SKM-1 (cell line): ENCODE results near the gene KDM5A.
"Not testable (repeated sequence)": the region's sequence is repeated elsewhere in the genome, so short reads cannot be mapped to it uniquely, and the experiment has no call there.

ENCODE experiments used
- DNase-seq: peaks from one replicate; lab custom pipeline; 2025; ENCODE audit not compliant: unreplicated experiment; lab: John Stamatoyannopoulos, UW

The KDM5A gene

DNA sequence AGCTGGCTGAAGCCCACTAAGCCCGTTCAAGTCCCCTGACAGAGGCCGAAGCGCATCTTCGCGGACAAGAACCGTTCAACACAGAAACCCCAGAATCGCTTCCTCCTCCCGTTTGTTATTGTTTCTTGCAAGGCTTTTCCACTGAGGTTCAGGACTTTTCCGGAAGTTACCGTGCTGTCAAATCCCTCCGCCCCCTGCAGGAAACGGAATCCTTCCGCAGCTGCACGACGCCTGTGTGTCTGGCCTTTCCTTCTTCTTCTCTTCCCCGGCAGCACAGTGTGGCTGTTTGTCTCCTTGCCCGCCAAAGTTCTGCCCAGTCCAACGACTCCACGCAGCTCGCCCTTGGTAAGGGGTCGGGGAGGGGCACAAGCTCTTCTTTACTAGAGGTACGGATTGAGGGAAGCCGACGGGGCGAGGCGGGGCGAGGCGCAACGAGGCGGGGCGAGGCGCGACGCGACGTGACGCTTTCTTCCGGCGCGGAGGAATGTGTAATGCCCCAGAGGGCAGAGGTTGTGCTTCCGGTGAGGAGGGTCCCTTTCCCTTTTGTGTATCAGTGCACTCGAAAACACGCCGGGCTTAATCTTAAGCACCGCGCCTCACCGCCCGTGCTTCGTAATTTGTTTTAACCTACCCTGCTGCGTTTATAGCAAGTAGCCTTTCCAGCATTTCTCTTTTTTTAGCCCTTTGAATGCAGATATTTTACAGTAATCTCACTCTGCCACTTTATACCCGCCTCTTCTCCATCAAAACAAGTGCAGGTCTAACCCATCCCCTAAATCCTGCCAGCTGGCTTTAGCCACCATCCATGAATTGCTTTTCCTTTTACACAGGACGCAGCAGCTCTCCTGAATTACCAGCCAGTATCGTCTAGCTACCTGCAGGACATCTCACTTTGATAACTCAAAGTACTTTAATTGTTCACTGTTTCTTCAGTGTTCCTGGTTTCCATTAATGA is at the start of gene KDM5A:
TSS of gene KDM5A (minus strand) at position 179 of the 955 bp plus-strand sequence. CDS start 229 bp downstream, outside the sequence.
- no peak for DNase-seq

DNA sequence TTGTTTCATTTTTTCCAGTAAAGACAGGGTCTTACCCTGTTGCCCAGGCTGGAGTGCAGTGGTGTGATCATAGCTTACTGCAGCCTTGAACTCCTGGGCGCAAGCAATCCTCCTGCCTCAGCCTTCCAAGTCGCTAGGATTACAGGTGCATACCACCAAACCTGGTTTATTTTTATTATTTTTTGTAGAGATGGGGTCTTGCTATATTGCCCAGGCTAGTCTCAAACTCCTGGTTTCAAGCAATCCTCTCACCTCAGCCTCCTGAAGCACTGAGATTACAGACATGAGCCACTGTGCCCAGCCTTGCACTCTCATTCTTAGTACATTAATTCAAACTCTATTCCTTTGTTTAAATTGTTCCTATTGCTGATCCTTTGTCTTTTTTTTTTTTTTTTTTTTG is 46.6 kb upstream of the KDM5A start:
- not testable (repeated sequence) for DNase-seq

DNA sequence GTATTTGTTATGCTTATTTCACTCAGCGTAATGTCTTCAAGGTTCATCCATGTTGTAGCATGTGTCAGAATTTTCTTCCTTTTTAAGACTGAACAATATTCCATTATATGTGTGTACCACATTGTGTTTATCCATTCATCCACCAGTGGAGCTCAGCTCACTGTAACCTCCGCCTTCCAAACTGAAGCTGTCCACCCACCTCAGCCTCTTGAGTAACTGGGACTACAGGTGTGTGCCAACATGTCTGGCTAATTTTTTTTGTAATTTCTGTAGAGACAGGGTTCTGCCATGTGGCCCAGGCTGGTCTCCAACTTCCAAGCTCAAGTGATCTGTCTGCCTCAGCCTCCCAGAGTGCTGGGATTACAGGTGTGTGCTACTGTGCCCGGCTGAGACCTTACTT is 33.4 kb upstream of the KDM5A start:
- no peak for DNase-seq

DNA sequence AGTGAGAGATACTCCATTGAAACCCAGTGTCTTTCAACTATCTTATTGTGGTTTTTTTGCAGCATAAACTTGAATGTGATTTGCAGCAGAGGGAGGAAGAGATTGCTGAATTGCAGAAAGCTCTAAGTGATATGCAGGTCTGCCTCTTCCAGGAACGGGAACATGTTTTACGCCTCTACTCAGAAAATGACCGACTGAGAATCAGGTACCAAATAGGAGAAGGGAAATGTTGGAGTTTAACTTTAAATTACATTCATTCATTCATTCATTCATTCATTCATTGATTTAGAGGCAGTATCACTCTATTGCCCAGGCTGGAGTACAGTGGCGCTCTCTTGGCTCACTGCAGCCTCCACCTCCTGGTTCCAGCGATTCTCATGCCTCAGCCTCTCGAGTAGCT is 29.3 kb upstream of the KDM5A start:
- DNase-seq: no peak

DNA sequence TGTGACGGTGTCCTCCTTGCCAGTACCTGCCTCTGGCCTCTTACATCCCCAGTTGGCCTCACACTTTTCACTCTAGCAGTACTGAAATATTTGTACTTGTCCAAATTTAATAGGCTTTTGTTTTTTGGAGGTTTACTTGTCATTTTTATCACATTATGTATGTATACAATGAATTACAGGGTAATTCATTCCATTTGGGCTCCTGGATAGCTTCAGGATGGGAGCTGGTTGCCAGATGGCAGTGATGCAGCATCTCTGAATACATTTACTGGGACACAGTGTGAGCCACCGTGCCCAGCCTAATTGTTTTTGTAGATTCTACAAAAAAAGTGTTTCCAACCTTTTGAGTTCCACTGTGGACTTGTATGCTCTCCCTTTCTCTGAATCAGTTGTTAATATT is 25.7 kb upstream of the KDM5A start:
- DNase-seq: no peak

DNA sequence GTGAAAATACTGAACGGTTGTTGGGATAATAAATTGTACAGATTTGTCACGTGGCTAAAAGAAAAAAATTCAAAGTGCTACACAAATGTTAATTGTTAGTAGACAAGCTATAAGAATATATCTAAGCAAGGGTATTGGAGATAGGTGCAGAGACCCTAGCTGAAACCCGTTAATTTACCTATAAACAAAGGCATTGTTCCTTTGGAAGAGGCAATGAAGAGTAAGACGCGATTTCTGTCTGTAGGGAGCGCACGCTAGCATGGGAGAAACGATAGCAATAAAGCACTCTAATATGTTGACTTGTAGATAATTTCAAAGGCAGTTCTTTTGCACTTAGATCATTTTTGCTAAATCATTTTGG is 12.9 kb upstream of the KDM5A start:
- DNase-seq: no peak

DNA sequence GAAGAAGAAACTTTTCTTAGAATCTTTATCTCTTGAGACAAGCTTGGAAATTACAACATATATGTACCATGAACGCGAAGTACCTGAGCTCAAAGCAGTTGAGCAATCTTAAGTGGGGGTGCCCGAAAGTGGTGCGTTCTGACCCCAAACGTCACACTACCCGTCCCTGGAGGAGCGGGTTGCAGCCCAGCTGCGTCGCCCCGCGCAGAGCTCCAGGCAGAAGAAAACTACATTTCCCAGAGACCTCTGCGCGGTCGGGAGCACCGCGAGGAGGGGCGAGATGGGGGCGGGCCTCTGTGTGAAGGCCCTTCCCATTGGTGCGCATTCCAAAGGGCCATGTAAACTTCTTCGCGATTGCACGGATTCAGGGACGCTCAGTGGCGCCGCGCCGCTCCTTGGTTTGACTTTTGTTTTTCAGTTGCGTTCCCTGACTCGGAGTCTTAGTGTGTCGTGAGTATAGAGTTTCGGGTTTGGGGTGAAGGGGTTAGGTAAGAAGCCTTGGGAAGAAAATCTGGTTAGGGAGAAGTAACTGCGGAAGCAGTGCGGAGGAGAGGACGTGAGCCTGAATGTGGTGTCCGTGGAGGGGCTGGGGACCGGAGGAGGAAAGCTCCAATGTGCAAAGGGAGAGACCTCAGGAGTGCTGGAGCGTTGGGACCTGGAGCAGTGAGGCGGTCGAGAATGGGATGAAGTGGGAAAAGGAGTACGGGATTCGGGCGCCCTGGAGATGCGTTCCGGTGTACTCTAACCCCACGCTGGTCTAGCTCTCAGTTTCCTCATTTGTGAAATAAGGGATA is 12.3 kb upstream of the KDM5A start, which contains the start of gene CCDC77:
TSS of gene CCDC77 (plus strand) at position 410 of the 794 bp plus-strand sequence. CDS start 7,740 bp downstream, outside the sequence.
- DNase-seq: no peak

DNA sequence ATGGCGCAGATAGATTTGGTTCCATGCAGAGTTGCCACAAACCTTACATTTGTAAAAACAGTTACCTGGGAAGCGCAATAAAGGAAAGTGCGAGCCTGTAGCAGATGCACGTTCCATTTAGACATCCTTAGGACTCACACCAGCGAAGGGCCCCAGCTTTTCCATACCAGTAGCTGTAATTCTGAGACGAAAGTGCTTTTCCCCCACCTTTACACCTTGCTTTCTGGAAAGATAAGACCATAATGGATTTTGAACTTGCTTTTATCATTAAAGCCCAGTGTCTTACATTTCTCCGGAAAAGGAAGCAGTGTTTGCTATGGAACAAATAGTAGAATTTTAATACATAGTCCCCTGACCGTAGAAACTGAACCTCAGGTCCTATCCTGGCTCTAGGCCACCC is 11.7 kb upstream of the KDM5A start:
- no peak for DNase-seq

DNA sequence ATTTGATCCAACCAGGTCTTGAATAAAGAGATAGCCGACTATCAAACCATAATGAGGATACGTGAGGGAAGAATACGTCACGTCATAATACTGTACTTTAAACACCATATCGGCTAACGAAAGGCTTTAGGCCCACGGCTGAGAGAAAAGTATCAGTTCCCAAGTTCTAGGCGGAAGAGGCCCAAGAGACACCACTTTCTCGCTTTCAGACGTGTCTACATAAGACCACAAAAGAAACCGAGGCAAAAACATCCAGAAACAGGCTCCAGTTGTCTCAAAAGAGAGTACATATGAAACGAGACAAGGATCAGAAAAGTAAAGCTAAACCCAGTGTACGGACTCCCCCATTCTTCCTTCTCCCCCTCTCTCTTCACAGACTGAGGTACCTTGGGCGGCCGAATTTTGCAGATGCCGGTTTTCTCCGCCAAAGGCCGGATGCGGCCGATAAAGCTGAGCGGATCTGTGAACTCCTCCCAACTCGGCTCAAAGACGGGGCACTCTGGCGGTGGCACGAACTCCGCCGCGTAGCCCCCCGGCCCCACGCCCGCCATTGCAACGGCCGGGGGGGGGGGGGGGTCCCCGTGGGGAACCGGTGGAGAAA is 479 bp downstream of the KDM5A start:
- no peak for DNase-seq

DNA sequence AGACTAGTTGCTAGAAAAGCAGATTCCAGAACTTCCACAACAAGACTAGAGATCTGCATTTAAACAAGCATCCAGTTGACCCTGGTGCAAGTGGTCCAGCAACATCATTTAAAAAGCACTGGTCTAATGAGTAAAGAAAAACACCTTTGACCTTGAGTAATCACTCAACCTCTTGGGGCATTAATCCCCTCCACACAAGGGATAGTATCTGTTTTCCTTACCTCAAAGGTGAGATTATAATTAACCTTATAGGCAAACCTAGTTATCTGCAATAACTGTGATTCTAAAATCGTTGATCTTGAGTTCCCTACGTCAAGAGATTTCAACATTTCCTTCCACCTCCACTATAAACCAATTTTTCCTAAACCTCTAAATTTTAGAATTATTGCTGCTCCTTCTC is 1.1 kb downstream of the KDM5A start:
- DNase-seq: no peak

DNA sequence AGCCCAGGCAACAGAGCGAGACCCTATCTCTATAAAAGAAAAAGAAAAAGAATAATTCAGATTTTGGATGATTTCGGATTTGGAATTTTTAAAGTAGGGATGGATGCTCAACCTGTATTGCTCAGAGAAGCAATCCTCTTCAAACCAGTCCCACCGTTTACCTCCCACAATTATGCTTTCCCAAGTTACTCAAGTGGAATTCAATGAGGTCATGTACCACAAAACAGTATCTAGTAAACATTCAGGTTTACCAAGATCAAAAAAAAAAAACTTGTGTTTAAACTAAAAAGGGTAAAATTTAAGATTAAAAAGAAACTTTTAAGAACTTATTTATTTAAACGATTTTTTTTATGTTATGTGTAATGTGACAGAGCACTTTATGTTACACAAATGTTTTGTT is 2.5 kb downstream of the KDM5A start:
- DNase-seq: no peak

DNA sequence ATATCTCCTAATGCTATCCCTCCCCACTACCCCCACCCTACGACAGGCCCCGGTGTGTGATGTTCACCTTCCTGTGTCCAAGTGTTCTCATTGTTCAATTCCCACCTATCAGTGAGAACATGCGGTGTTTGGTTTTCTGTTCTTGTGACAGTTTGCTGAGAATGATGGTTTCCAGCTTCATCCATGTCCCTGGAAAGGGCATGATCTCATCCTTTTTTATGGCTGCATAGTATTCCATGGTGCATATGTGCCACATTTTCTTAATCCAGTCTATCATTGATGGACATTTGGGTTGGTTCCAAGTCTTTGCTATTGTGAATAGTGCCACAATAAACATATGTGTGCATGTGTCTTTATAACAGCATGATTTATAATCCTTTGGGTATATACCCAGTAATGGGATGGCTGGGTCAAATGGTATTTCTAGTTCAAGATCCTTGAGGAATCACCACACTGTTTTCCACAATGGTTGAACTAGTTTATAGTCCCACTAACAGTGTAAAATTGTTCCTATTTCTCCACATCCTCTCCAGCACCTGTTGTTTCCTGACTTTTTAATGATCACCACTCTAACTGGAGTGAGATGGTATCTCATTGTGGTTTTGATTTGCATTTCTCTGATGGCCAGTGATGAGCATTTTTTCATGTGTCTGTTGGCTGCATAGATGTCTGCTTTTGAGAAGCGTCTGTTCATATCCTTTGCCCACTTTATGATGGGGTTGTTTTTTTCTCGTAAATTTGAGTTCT is 18.2 kb downstream of the KDM5A start:
- DNase-seq: not testable (repeated sequence)

DNA sequence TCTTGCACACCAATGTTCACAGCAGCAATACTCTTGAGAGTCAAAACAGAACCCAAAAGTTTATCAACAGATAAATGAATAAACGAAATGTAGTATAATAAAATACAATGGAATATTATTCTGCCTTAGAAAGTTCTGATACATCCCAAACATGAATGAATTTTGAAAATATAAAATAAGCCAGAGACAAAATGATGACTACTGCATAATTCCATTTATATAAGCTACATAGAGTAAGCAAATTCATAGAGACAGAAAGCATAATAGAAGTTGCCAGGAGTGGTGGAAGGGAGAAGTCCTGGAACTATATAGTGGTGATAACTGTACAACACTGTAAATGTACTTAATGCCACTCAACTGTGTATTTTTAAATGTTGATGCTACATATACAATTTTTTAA is 21.1 kb downstream of the KDM5A start:
- DNase-seq: no peak

DNA sequence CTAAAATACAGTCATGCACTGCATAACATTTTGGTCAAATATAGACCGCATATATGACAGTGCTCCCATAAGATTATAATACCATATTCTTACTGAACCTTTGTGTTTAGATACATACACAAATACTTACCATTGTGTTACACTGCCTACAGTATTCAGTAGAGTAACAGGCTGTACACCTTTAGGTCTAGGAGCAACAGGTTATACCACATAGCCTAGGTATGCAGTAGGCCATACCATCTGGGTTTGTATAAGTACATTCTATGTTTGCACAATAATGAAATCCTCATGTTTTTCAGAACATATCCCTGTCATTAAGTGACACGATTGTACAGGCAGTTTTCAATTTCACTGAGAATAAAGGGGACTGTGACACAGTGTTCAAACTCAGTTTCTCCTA is 22.3 kb downstream of the KDM5A start:
- DNase-seq: no peak

DNA sequence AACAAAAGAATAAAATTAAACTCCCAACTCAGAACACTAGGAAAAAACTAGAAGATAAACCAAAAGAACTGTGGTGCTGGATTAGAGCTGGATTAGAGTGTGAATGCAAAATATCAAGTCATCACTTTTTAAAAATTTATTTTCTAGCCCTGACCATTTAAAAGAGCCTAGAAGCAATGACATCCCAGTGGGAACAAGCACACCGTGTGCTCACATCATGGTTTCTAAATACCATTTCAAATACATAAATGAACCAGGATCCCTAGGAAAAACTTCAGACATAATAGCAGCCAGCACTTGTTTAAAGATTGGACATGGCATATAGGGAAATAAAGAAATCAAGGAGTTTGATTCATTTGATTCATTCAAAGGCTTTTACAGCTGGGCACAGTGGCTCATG is 30.0 kb downstream of the KDM5A start:
- DNase-seq: no peak

DNA sequence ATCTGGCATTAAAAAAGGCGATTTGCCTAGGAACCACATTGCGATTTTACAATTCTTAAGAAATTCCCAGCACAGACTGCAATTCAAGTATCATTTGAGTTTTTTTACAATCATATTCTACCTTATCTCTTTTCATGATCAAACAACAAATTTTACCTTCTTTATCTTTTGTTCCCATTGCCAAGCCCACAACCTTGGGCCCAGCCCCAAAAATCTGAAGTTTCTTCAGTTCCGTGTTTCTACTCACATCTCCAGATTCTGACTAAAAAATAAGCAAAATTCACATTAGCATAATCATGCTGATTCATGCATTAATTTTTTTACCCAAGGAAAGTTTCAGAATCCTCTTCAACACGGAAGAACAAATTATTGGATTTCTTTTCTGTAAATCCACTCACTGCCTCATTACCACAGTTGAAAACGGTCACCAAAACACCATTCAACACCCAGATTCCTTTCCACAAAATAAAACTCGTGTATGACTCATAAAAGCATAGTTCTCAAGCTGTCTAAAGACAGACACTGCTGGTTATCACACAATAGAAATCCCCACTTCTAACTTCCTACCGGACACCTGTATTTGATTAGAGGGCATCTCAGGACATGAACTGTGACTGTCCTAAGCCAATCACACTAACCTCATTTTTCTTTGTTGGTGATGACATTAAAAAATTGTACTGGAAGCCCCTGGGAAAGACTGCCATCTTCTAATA is 32.7 kb downstream of the KDM5A start:
- no peak for DNase-seq

DNA sequence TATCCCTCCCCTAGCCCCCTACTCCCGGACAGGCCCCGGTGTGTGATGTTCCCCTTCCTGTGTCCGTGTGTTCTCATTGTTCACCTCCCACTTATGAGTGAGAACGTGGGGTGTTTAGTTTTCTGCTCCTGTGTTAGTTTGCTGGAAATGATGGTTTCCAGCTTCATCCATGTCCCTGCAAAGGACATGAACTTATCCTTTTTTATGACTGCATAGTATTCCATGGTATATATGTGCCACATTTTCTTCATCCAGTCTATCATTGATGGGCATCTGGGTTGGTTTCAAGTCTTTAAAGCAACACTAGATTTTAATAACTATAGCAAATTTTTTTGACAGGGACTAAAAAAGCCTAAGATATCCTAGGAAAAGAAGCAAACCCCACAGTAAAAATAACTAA is 37.9 kb downstream of the KDM5A start:
- not testable (repeated sequence) for DNase-seq

DNA sequence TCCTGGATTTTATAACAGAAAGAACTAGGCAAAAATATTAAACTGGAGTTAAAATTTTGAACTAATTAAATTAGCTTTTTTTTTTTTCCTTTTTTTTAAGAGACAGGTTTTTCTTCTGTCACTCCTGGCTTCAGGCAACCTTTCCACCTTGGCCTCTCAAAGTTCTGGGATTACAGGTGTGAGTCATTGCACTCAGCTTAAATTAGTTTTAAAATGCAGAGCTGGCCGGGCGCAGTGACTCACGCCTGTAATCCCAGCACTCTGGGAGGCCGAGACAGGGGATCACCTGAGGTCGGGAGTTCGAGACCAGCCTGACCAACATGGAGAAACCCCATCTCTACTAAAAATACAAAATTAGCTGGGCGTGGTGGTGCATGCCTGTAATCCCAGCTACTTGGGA is 39.5 kb downstream of the KDM5A start:
- not testable (repeated sequence) for DNase-seq

DNA sequence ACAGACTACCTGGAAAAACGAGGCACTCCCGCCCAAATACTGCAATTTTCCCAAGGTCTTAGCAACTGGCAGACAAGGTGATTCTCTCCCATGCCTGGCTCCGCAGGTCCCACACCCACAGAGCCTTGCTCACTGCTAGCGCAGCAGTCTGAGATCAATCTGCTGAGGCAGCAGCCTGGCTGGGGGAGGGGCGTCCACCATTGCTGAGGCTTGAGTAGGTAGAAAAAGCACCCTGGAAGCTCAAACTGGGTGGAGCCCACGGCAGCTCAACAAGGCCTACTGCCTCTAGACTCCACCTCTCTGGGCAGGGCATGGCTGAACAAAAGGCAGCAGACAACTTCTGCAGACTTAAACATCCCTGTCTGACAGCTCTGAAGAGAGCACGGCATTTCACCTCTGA is 46.1 kb downstream of the KDM5A start:
- not testable (repeated sequence) for DNase-seq

DNA sequence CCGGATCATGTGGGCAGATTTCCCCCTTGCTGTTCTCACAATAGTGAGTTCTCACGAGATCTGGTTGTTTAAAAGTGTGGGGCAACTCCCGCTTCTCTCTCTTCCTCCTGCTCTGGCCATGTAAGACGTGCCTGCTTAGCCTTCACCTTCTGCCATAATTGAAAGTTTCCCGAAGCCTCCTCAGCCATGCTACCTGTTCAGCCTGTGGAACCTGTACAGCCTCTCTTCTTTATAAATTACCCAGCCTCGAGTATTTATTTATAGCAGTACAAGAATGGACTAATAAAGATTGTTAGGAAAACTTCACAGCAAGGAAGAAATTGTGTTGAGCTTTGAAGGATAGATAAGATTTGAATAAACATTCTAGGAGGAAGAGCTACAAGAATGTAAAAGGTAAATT is 52.1 kb downstream of the KDM5A start:
- DNase-seq: no peak
